OCI-LY1 (cell line): ENCODE data around the gene PPP2R5C.

Experiments
- CTCF ChIP-seq: fragments of 200-600 bp; sonication (generic), shearing (Covaris generic); IDR thresholded peaks from 2 replicates; pipeline ENCODE4 v1.5.1; 2017; ENCODE audit warnings: mild to moderate bottlenecking, antibody characterized with exemption, low read length, moderate library complexity, mixed read lengths
- EZH2 ChIP-seq: fragments of 200-600 bp; sonication (generic), shearing (Covaris generic); IDR thresholded peaks from 2 replicates; pipeline ENCODE4 v1.8.0; 2017; ENCODE audit warnings: borderline replicate concordance, mixed run types, mild to moderate bottlenecking, antibody characterized with exemption, low read length, moderate library complexity, mixed read lengths

GRCh38 chr14:101917413-101918017 is 156.0 kb downstream of the PPP2R5C start:
- no peak for TF ChIP-seq CTCF
- TF ChIP-seq EZH2, result no peak
